Adrenal gland (tissue), 5 donors: ENCODE data around the gene SPTBN1.

Experiments used
- CTCF ChIP-seq, 6 experiments: fragments of 450-650 bp in 4 of 6; fragments of 200-600 bp in 2 of 6; sonication (generic) in 1 of 6; IDR thresholded peaks; 1 replicate in 5 of 6; 2 replicates in 1 of 6; pipeline versions ENCODE4 v1.5.1 to v1.8.0; 2016 to 2021; ENCODE audit warnings: antibody characterized with exemption in 6 of 6, mild to moderate bottlenecking in 2 of 6, moderate library complexity in 1 of 6
- POLR2A ChIP-seq, 2 donors: fragments of 450-650 bp; IDR thresholded peaks; one replicate each; pipeline ENCODE4 v1.6.1; 2017; ENCODE audit warnings: antibody characterized with exemption in 2 of 2, mild to moderate bottlenecking in 2 of 2, moderate library complexity in 1 of 2
- donor health status: DM: no; HTN: no; CAD: no.

GRCh38 chr2:54457323-54458023 lies 1.3 kb downstream of the SPTBN1 start:
- TF ChIP-seq CTCF (IDR thresholded peaks at IDR 0.05) (no peak), POLR2A (IDR thresholded peaks at IDR 0.05) (no peak)
